VCaP (cell line): ENCODE results near the gene TMEM231.

Source experiments
- H3K27ac ChIP-seq: fragments of 450-650 bp; 2 replicates; pipeline ENCODE4 v1.5.1; 2017
- CTCF ChIP-seq: fragments of 450-650 bp; conservative IDR thresholded peaks from 2 replicates; pipeline ENCODE4 v1.5.1; 2017; ENCODE audit warnings: mild to moderate bottlenecking, moderate library complexity

The TMEM231 gene

GRCh38 chr16:75589306-75589705, 33.3 kb upstream of the TMEM231 start:
- TF ChIP-seq CTCF = no peak
- H3K27ac ChIP-seq = no peak overlapping the region

- TF ChIP-seq CTCF = no peak
- H3K27ac ChIP-seq = no peak overlapping the region
These were observed 32.7 kb upstream of the TMEM231 start for GRCh38 chr16:75588716-75589115.

- no peak overlapping the region for H3K27ac ChIP-seq
- no peak for TF ChIP-seq CTCF
These were observed 28.1 kb upstream of the TMEM231 start for GRCh38 chr16:75584108-75584507.

GRCh38 chr16:75579281-75579834, 23.3 kb upstream of the TMEM231 start:
- H3K27ac ChIP-seq = no peak overlapping the region
- no peak for TF ChIP-seq CTCF

- no peak overlapping the region for H3K27ac ChIP-seq
- TF ChIP-seq CTCF = no peak
These were observed 22.7 kb upstream of the TMEM231 start for GRCh38 chr16:75578725-75579124.

- no peak for TF ChIP-seq CTCF
- H3K27ac ChIP-seq = no peak overlapping the region
These were observed 22.2 kb upstream of the TMEM231 start for GRCh38 chr16:75578212-75578611.

GRCh38 chr16:75576384-75576811, 20.3 kb upstream of the TMEM231 start:
- TF ChIP-seq CTCF = no peak
- H3K27ac ChIP-seq = no peak overlapping the region

- no peak for TF ChIP-seq CTCF
- no peak overlapping the region for H3K27ac ChIP-seq
These were observed 19.9 kb upstream of the TMEM231 start for GRCh38 chr16:75575958-75576357.
